Pancreas (tissue), 10 donors: ENCODE data around the gene IGSF23. TPM values are rescaled to one million over a fixed set of nuclear protein-coding genes. Genes with fewer than 3 reads are reported as not detected.

Experiments
- ATAC-seq, 4 donors: fragments of 200-7000 bp; cut with Tn5 transposase; one replicate each; pipeline versions ENCODE4 v1.8.0 to v1.9.1; 2020; ENCODE audit warnings: mild to moderate bottlenecking in 4 of 4, moderate library complexity in 4 of 4
- DNase-seq, 6 donors: peaks; one replicate each; pipeline ENCODE4 v3.0.0-alpha.2; 2020
- FAIRE-seq: peaks from 2 replicates; lab custom pipeline; 2012; peaks lifted over from hg19 to GRCh38; lab: Jason Lieb, UNC
- H3K27ac ChIP-seq, 4 donors: fragments of 200-600 bp; sonication (generic); 1 replicate in 3 of 4; 2 replicates in 1 of 4; pipeline versions ENCODE4 v1.5.0 to v1.8.0; 2020
- H3K27me3 ChIP-seq, 4 donors: fragments of 200-600 bp; one replicate each; pipeline ENCODE4 v1.8.0; 2021
- H3K36me3 ChIP-seq, 3 donors: fragments of 200-600 bp; sonication (generic) in 1 of 3; one replicate each; pipeline versions ENCODE4 v1.5.0 to v1.8.0; 2020 to 2021
- H3K4me1 ChIP-seq, 3 donors: fragments of 200-600 bp; one replicate each; pipeline ENCODE4 v1.8.0; 2021
- H3K4me3 ChIP-seq, 4 donors: fragments of 200-600 bp; sonication (generic) in 2 of 4; one replicate each; pipeline versions ENCODE4 v1.5.0 to v1.8.0; 2020 to 2021
- H3K9me3 ChIP-seq, 4 donors: fragments of 200-600 bp; one replicate each; pipeline ENCODE4 v1.8.0; 2021
- CTCF ChIP-seq, 4 donors: fragments of 200-600 bp; sonication (generic) in 3 of 4; IDR thresholded peaks; one replicate each; pipeline versions ENCODE4 v1.5.0 to v1.8.0; 2021; ENCODE audit warnings: antibody characterized with exemption in 4 of 4
- WGBS, 2 donors: extraction: QIAGEN DNeasy Blood & Tissue Kit; methylation state at CpG; one replicate each; pipeline ENCODE4 v1.1.7; 2013; 5-methylcytosine and 5-hydroxymethylcytosine counted together
- intact Hi-C, 3 donors: fragments of 100-400 bp; cut with DNase I; formaldehyde crosslinking; loops; one replicate each; pipeline versions ENCODE4 v1.11.1 to v1.14.2; 2022
- polyA plus RNA-seq, 2 donors: library from polyadenylated mRNA; stranded (reverse); fragments of 200-250 nt; gene quantifications; one replicate each; pipeline ENCODE4 v1.2.3, GENCODE V29; 2013
- total RNA-seq, 6 donors: library from RNA; stranded (reverse); fragmentation: NEBNext Ultra II Directional in 4 of 6; extraction: Animal tissue kit (Norgen Biotek cat#: 25700) in 4 of 6; gene quantifications; one replicate each; pipeline versions ENCODE4 v1.2.1 to v1.2.4, GENCODE V29; 2021 to 2023
- donor health status: healthy with polysubstance abuse.
- donor health status: DM: no; HTN: no; CAD: no; lungs with moderate emphysema.
- donor health status: DM: no; HTN: no; CAD: no.
- donor health status: control.
- donor health status: control.
- donor health status: Bipolar disorder and iron deficiency.
- donor health status: DM: yes; HTN: yes; CAD: no.
- donor health status: DM: no; HTN: no; CAD: no.
- donor health status: DM: no; HTN: no; CAD: no.
- donor health status: DM: yes; HTN: yes; CAD: no.

The IGSF23 gene
- total and polyA plus RNA-seq, 8 donors = 0.43 to 1.3 (median 1.2) TPM

- DNase-seq (no peak), FAIRE-seq (no peak), ATAC-seq (no peak)
- no peak overlapping the region for H3K27ac ChIP-seq
- no peaks in the 10 kb centered on the region for H3K36me3 ChIP-seq
- H3K4me1 ChIP-seq = peaks cover 0 to 4% (median 0%) of the 10 kb centered on the region in 3 donors
- H3K9me3 ChIP-seq = no peaks in the 10 kb centered on the region
- H3K27me3 ChIP-seq = no peaks in the 10 kb centered on the region
- 76 to 80% methylated on average over 4 of the region's 4 CpGs for WGBS, 2 donors
- intact Hi-C loops = no loop called here
- H3K4me3 ChIP-seq = no peak overlapping the region
- TF ChIP-seq CTCF (IDR thresholded peaks at IDR 0.05) = no peak
Measured at GRCh38 chr19:44600466-44600865, 12.9 kb upstream of the IGSF23 start.

DNA sequence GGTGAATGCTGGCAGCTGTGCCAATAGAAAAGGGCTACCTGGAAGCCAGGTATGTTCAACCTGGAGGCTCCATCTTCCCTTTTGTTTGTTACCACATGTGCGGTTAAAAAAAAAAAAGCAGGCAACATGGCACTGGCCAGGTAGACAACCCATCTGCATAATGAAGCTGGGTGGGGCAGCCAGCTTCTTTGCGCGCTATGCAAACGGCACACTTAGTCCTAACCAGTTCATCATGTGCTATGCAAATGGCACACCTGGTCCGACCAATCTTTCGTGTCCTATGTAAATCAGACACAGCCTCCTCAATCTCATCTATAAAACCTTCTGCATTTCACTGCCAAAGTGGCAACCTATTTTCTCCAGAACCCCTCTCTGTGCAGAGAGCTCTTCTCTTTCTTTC, 11.3 kb upstream of the IGSF23 start:
- no peak for FAIRE-seq
- Histone ChIP-seq H3K4me3 (no peak overlapping the region), H3K27me3 (no peaks in the 10 kb centered on the region), H3K9me3 (no peaks in the 10 kb centered on the region), H3K36me3 (no peaks in the 10 kb centered on the region), H3K27ac (no peak overlapping the region), H3K4me1 (peaks cover 0 to 4% (median 0%) of the 10 kb centered on the region in 3 donors)
- ATAC-seq = peak; percentile 68 to 81 (median 74)
- intact Hi-C loops = no loop called here
- 11 to 32% methylated on average over 6 of the region's 6 CpGs for whole genome bisulfite sequencing, 2 donors
- peak in 2 of 6 donors; percentile 19 to 24 for DNase-seq
- no peak for TF ChIP-seq CTCF (IDR thresholded peaks at IDR 0.05)

DNA sequence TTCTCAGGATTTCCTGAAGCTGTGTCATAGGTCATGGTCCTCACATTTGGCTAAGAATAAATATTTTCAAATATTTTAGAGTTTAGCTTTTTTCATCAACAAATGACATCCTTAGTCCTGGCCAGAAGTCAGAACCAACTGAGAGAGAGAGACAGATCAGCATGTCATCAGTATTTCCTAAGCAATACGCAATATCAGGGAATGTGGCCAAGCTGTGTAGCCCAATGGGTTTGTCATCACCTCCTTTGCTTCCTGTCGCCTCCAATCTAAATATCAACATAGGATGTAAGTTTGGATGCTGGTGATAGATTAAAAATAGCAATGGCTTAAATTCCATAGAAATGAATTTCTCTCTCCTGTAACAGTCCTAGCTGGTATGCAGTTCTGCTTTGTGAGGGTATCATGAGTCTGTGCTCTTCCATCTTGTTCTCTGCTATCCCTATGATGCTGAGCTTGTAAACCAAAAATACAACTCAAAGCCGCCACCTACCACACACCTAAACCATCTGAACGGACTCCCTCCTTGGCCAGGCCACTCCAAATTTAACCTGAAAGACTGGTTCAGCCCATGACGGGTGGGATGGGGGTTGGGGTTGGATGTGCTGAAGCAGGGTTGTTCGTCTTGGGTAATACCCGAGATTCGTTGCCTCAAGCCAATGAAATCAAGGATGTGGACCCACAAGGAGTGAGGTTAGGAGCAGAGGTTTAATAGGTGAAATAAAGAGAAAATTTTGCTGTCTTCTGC, 10.0 kb upstream of the IGSF23 start:
- Histone ChIP-seq H3K9me3 (no peaks in the 10 kb centered on the region), H3K27ac (no peak overlapping the region), H3K36me3 (no peaks in the 10 kb centered on the region), H3K4me3 (no peak overlapping the region), H3K27me3 (no peaks in the 10 kb centered on the region), H3K4me1 (peaks cover 0 to 3% (median 0%) of the 10 kb centered on the region in 3 donors)
- WGBS, 2 donors = 84 to 89% methylated on average over 8 of the region's 8 CpGs
- ATAC-seq (no peak), FAIRE-seq (no peak), DNase-seq (no peak)
- TF ChIP-seq CTCF (IDR thresholded peaks at IDR 0.05) = no peak
- intact Hi-C loops = no loop called here

- ATAC-seq = no peak
- no peaks in the 10 kb centered on the region for H3K36me3 ChIP-seq
- H3K27me3 ChIP-seq = no peaks in the 10 kb centered on the region
- no peak for FAIRE-seq
- H3K9me3 ChIP-seq = no peaks in the 10 kb centered on the region
- H3K4me3 ChIP-seq = no peak overlapping the region
- TF ChIP-seq CTCF (IDR thresholded peaks at IDR 0.05) = no peak
- 58 to 64% methylated on average over 6 of the region's 6 CpGs for WGBS, 2 donors
- intact Hi-C loops = no loop called here
- H3K4me1 ChIP-seq = peaks cover 0 to 3% (median 0%) of the 10 kb centered on the region in 3 donors
- DNase-seq = no peak
- H3K27ac ChIP-seq = no peak overlapping the region
Measured at GRCh38 chr19:44604241-44604640, 9.1 kb upstream of the IGSF23 start.

GRCh38 chr19:44605547-44605946, 7.8 kb upstream of the IGSF23 start:
- ATAC-seq = no peak
- intact Hi-C loops = no loop called here
- Histone ChIP-seq H3K4me3 (no peak overlapping the region), H3K36me3 (no peaks in the 10 kb centered on the region), H3K4me1 (peaks cover 0 to 3% (median 0%) of the 10 kb centered on the region in 3 donors), H3K27me3 (no peaks in the 10 kb centered on the region), H3K9me3 (no peaks in the 10 kb centered on the region), H3K27ac (no peak overlapping the region)
- no peak for DNase-seq
- TF ChIP-seq CTCF (IDR thresholded peaks at IDR 0.05) = no peak
- 51 to 59% methylated on average over 1 of the region's 1 CpG for WGBS, 2 donors
- no peak for FAIRE-seq
